SK-N-MC (cell line): ENCODE measurements around the gene CCL13.

ENCODE experiments used
- DNase-seq: peaks from one replicate; pipeline ENCODE4 v3.0.0-alpha.2; 2011; ENCODE audit warnings: low read depth, low spot score
- H3K27ac ChIP-seq: fragments of 200-600 bp; sonication (generic); 2 replicates; pipeline ENCODE4 v1.5.1; 2016; ENCODE audit warnings: mixed run types
- H3K36me3 ChIP-seq: fragments of 200-600 bp; sonication (generic); 2 replicates; pipeline ENCODE4 v1.6.1; 2017; ENCODE audit warnings: antibody characterized with exemption, low read length, mixed read lengths; ENCODE audit not compliant: insufficient read depth
- H3K4me3 ChIP-seq: fragments of 200-600 bp; sonication (generic); 2 replicates; pipeline ENCODE4 v1.5.1; 2016
- H3K9ac ChIP-seq: fragments of 200-600 bp; sonication (generic); 2 replicates; pipeline ENCODE4 v1.8.0; 2017; ENCODE audit warnings: mixed run types, mixed read lengths; ENCODE audit not compliant: insufficient read length
- H3K9me3 ChIP-seq: fragments of 200-600 bp; sonication (generic); 2 replicates; pipeline ENCODE4 v1.6.1; 2017; ENCODE audit warnings: low read depth, mild to moderate bottlenecking, antibody characterized with exemption, low read length, moderate library complexity, mixed read lengths
- EZH2 ChIP-seq: fragments of 200-600 bp; sonication (generic); IDR thresholded peaks from one replicate; pipeline ENCODE4 v1.6.1; 2017; ENCODE audit warnings: antibody characterized with exemption
- FOXP2 ChIP-seq: optimal IDR thresholded peaks from 2 replicates; pipeline ENCODE3; 2011; ENCODE audit warnings: mild to moderate bottlenecking, moderate library complexity; ENCODE audit not compliant: insufficient read depth; ENCODE audit errors: extremely low read length, control extremely low read depth
- POLR2AphosphoS5 ChIP-seq: IDR thresholded peaks from 2 replicates; pipeline ENCODE4 v1.6.1; 2012; ENCODE audit warnings: mild to moderate bottlenecking, low read depth, low read length, borderline replicate concordance

The CCL13 gene

DNA sequence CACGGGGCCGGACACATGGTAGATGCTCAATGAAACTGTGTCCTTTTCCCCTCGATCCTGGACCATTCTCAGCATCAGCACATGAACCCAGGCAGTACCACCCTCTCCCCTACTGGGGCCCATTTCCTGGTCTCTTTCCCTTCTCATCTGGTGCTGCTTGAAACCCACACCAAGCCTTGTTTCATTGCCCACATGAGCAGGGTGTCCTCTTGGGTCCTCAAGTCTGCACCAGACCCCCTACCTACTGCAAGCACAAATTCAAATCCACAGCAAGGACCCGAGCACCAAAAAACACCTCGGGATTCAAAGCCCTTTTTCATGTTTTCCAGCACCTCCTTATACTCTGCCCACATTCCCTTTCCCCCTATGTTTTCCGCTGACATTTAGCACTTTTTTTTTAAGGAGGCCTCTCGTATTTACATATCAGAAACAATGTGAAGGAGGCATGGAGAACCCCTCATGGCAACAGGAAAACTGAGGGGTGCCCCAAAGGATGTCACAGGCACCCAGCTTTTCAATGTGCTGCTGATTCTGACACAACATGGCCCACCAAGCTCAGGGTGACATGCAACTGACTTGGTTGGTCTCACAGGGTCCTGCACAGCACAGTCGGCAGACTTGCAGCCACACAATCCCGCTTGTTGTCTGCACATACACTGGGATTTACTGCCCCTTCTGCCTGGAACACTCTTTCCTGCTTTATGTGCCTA lies 11.4 kb downstream of the CCL13 start:
- DNase-seq: no peak
- Histone ChIP-seq H3K9ac (no peak overlapping the region), H3K27ac (no peak overlapping the region), H3K9me3 (no peaks in the 10 kb centered on the region), H3K4me3 (no peak overlapping the region), H3K36me3 (no peaks in the 10 kb centered on the region)
- no peak for TF ChIP-seq POLR2AphosphoS5
- no peak for TF ChIP-seq FOXP2
- no peak for TF ChIP-seq EZH2

- TF ChIP-seq EZH2 (no peak), FOXP2 (no peak)
- H3K9ac ChIP-seq: no peak overlapping the region
- no peak for DNase-seq
- H3K9me3 ChIP-seq: no peaks in the 10 kb centered on the region
- no peak overlapping the region for H3K4me3 ChIP-seq
- no peaks in the 10 kb centered on the region for H3K36me3 ChIP-seq
- H3K27ac ChIP-seq: no peak overlapping the region
These were observed 12.1 kb downstream of the CCL13 start for GRCh38 chr17:34368196-34368945.

DNA sequence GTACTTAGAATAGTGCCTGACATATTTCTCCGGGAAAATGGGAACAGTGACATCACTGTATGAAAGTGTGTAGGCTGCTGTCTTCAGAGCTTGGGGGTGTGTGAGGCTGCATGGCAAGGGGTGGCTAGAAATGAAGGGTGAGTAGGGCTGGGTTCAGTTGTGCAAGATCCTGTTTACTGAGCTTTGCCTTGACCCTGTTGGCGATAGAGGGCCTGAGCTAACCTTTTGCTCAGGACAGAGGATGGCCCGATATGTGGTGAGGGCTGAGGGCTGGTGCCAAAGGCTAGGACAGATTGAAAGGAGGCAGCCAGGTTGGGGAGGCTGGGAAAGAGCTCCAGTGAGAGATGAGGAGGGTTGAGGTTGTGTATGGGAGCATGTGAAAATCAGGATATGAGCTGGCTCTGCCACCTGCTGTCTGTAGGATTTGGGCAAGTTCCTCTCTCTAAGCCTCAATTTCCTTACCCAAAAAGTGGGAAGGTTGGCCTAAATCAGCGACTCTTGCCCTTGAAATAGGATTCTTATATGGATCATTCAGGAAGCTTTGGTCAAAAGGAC lies 12.7 kb downstream of the CCL13 start:
- H3K9ac ChIP-seq: no peak overlapping the region
- TF ChIP-seq POLR2AphosphoS5 (no peak), FOXP2 (no peak), EZH2 (no peak)
- H3K9me3 ChIP-seq: no peaks in the 10 kb centered on the region
- no peaks in the 10 kb centered on the region for H3K36me3 ChIP-seq
- DNase-seq: no peak
- no peak overlapping the region for H3K27ac ChIP-seq
- H3K4me3 ChIP-seq: no peak overlapping the region

- DNase-seq: no peak
- H3K4me3 ChIP-seq: no peak overlapping the region
These were observed 13.3 kb downstream of the CCL13 start for GRCh38 chr17:34369571-34369970.

DNA sequence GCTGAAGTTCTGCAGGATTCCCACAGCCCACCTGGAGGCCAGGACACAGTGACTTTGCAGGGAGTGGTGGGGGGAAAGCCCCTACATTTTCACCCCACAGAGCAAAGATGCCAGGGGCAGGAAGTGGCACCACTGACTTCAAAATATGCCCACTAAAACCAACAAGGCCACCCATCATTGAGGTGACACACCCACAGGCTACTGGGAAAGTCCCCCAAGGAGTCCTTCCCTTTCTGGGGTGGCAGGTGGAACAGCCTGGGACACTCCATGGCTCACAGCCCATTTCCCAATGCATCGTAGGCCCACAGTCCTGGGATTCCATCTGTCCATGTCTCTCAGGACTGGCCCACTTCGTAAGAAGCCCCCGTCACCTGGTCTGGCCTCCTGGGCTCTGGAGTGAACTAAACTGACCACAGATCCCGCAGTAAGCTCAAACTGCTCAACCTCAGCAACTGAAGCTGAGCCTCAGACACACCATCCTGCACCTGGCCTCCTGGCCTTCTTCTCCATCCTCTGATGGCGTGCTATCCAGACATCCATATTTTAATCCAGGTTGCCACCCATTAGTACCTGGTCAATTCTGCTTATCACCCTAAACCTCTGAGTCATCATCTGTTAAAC lies 14.2 kb downstream of the CCL13 start:
- Histone ChIP-seq H3K27ac (no peak overlapping the region), H3K9ac (no peak overlapping the region), H3K9me3 (no peaks in the 10 kb centered on the region), H3K4me3 (no peak overlapping the region), H3K36me3 (no peaks in the 10 kb centered on the region)
- no peak for DNase-seq
- TF ChIP-seq EZH2: no peak
- TF ChIP-seq POLR2AphosphoS5: no peak
- TF ChIP-seq FOXP2: no peak

More at GRCh38 chr17:34369571-34369970, 13.3 kb downstream of the CCL13 start:
- Histone ChIP-seq H3K9me3 (no peaks in the 10 kb centered on the region), H3K27ac (no peak overlapping the region), H3K9ac (no peak overlapping the region), H3K36me3 (no peaks in the 10 kb centered on the region)
- TF ChIP-seq FOXP2: no peak
- TF ChIP-seq POLR2AphosphoS5: no peak
- TF ChIP-seq EZH2: no peak

DNA sequence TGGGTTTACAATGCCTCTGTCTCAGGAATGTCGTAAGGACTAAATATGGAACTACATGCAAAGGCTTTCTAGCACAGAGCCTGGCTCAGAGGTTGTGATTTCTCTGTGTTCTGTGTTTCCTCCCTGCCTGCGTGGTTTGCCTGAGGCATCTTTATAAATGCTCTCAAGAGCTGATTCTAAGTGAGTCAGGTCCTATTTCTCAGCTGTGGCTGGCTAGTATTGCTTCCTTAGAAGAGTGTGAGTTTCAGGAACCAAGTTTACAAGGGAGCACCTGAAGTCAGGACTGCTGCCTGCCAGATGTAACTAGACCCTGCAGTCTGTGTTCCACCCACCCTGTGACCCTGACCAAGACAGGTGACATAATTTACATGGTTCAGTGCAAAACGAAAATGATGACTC lies 14.7 kb downstream of the CCL13 start:
- H3K4me3 ChIP-seq: no peak overlapping the region
- no peak overlapping the region for H3K9ac ChIP-seq
- TF ChIP-seq POLR2AphosphoS5 (no peak), FOXP2 (no peak), EZH2 (no peak)
- no peaks in the 10 kb centered on the region for H3K9me3 ChIP-seq
- H3K27ac ChIP-seq: no peak overlapping the region
- no peaks in the 10 kb centered on the region for H3K36me3 ChIP-seq
- DNase-seq: no peak

- Histone ChIP-seq H3K9ac (no peak overlapping the region), H3K9me3 (no peaks in the 10 kb centered on the region), H3K36me3 (no peaks in the 10 kb centered on the region), H3K4me3 (no peak overlapping the region), H3K27ac (no peak overlapping the region)
- DNase-seq: no peak
- TF ChIP-seq FOXP2 (no peak), EZH2 (no peak), POLR2AphosphoS5 (no peak)
These were observed 15.3 kb downstream of the CCL13 start for GRCh38 chr17:34371405-34372100.

GRCh38 chr17:34374457-34374856 lies 18.2 kb downstream of the CCL13 start:
- no peak overlapping the region for H3K27ac ChIP-seq
- DNase-seq: no peak

More at GRCh38 chr17:34374457-34374856, 18.2 kb downstream of the CCL13 start:
- Histone ChIP-seq H3K9ac (no peak overlapping the region), H3K9me3 (no peaks in the 10 kb centered on the region), H3K36me3 (no peaks in the 10 kb centered on the region), H3K4me3 (no peak overlapping the region)
- TF ChIP-seq EZH2 (no peak), FOXP2 (no peak), POLR2AphosphoS5 (no peak)
